Endodermal cell (in vitro differentiated cells): ENCODE results near the gene FMNL3. TPM values are rescaled to one million over a fixed set of nuclear protein-coding genes. Genes with fewer than 3 reads are reported as not detected.

Source experiments
- DNase-seq: peaks from one replicate; pipeline ENCODE4 v3.0.0-alpha.2; 2017
- H3K27ac ChIP-seq: 2 replicates; pipeline ENCODE4 v1.5.1; 2013; ENCODE audit warnings: mild to moderate bottlenecking, low read depth, low read length, moderate library complexity
- H3K27me3 ChIP-seq: 2 replicates; pipeline ENCODE4 v1.6.1; 2013; ENCODE audit warnings: mild to moderate bottlenecking, low read length, moderate library complexity; ENCODE audit not compliant: insufficient read depth, control insufficient read depth, poor library complexity, severe bottlenecking
- H3K36me3 ChIP-seq: 2 replicates; pipeline ENCODE4 v1.7.0; 2013; ENCODE audit warnings: mild to moderate bottlenecking, low read length, moderate library complexity; ENCODE audit not compliant: control insufficient read depth, insufficient read depth
- H3K4me1 ChIP-seq: one replicate; pipeline ENCODE4 v1.7.0; 2013; ENCODE audit warnings: low read length; ENCODE audit not compliant: control insufficient read depth, insufficient read depth
- H3K4me3 ChIP-seq: 2 replicates; pipeline ENCODE4 v1.5.1; 2013; ENCODE audit warnings: mild to moderate bottlenecking, low read length, moderate library complexity
- H3K9ac ChIP-seq: 2 replicates; pipeline ENCODE4 v1.6.1; 2013; ENCODE audit warnings: mild to moderate bottlenecking, low read length, moderate library complexity; ENCODE audit not compliant: poor library complexity, severe bottlenecking; ENCODE audit errors: extremely low read depth
- H3K9me3 ChIP-seq: 2 replicates; pipeline ENCODE4 v1.6.1; 2013; ENCODE audit warnings: mild to moderate bottlenecking, low read length, moderate library complexity; ENCODE audit not compliant: control insufficient read depth
- H3K27ac Mint-ChIP-seq: 2 replicates; pipeline ENCODE4 v1.8.0; 2020; ENCODE audit warnings: mixed read lengths
- H3K27me3 Mint-ChIP-seq: 2 replicates; pipeline ENCODE4 v1.8.0; 2021; ENCODE audit warnings: mild to moderate bottlenecking, mixed read lengths; ENCODE audit not compliant: insufficient read depth
- H3K36me3 Mint-ChIP-seq: 2 replicates; pipeline ENCODE4 v1.8.0; 2020; ENCODE audit warnings: low read depth, mixed read lengths
- H3K4me1 Mint-ChIP-seq: 2 replicates; pipeline ENCODE4 v1.8.0; 2020; ENCODE audit warnings: mixed read lengths
- H3K4me3 Mint-ChIP-seq: 2 replicates; pipeline ENCODE4 v1.8.0; 2020; ENCODE audit warnings: mild to moderate bottlenecking, moderate library complexity, mixed read lengths
- H3K9me3 Mint-ChIP-seq: 2 replicates; pipeline ENCODE4 v1.8.0; 2020; ENCODE audit warnings: mild to moderate bottlenecking, mixed read lengths
- CTCF ChIP-seq: fragments of 200-600 bp; sonication (generic); conservative IDR thresholded peaks from 2 replicates; pipeline ENCODE4 v1.5.0; 2021; ENCODE audit warnings: antibody characterized with exemption, mild to moderate bottlenecking
- whole genome bisulfite sequencing, 2 experiments: methylation state at CpG; one replicate each; pipeline versions ENCODE4 v1.1.5 to v1.1.7; 2013; ENCODE audit warnings: missing lambda C conversion rate in 2 of 2, mixed read lengths in 1 of 2; ENCODE audit not compliant: insufficient coverage in 1 of 2, insufficient read length in 1 of 2; 5-methylcytosine and 5-hydroxymethylcytosine counted together
- total RNA-seq, 2 donors: library from RNA; stranded (reverse); fragmentation: NEBNext Ultra II Directional in 1 of 2; extraction: Animal tissue kit (Norgen Biotek cat#: 25700) in 1 of 2; gene quantifications; 2 replicates in 1 of 2; 3 replicates in 1 of 2; pipeline ENCODE4 v1.2.1, GENCODE V29; 2021

The FMNL3 gene
- total RNA-seq, 2 donors from 2014 or later = 22.4 to 23.5 TPM

GRCh38 chr12:49643961-49644619 lies 63.1 kb downstream of the FMNL3 start:
- peak overlapping the region; percentile 80 for H3K27ac Mint-ChIP-seq
- no peak for TF ChIP-seq CTCF
- H3K36me3 Mint-ChIP-seq = peaks cover 51% of the 10 kb centered on the region
- H3K27me3 ChIP-seq = no peaks in the 10 kb centered on the region
- DNase-seq = no peak
- WGBS, 2 experiments = 89 to 91% methylated on average over 8 to 10 of the region's 10 CpGs
- no peak overlapping the region for H3K4me3 ChIP-seq
- H3K27ac ChIP-seq = no peak overlapping the region
- no peaks in the 10 kb centered on the region for H3K9me3 ChIP-seq
- H3K4me1 ChIP-seq = no peaks in the 10 kb centered on the region
- no peaks in the 10 kb centered on the region for H3K9me3 Mint-ChIP-seq
- H3K9ac ChIP-seq = no peak overlapping the region
- H3K4me1 Mint-ChIP-seq = peaks cover 18% of the 10 kb centered on the region
- H3K4me3 Mint-ChIP-seq = no peak overlapping the region
- H3K36me3 ChIP-seq = peaks cover 56% of the 10 kb centered on the region
- no peaks in the 10 kb centered on the region for H3K27me3 Mint-ChIP-seq

- 89 to 96% methylated on average over 5 to 7 of the region's 7 CpGs for WGBS, 2 experiments
- no peak overlapping the region for H3K4me3 Mint-ChIP-seq
- H3K36me3 Mint-ChIP-seq = peaks cover 46% of the 10 kb centered on the region
- Histone ChIP-seq H3K9ac (no peak overlapping the region), H3K4me3 (no peak overlapping the region), H3K27ac (no peak overlapping the region), H3K4me1 (peaks cover under 1% of the 10 kb centered on the region), H3K27me3 (no peaks in the 10 kb centered on the region), H3K36me3 (peaks cover 53% of the 10 kb centered on the region), H3K9me3 (no peaks in the 10 kb centered on the region)
- peaks cover 20% of the 10 kb centered on the region for H3K4me1 Mint-ChIP-seq
- H3K9me3 Mint-ChIP-seq = no peaks in the 10 kb centered on the region
- no peak for TF ChIP-seq CTCF
- no peak for DNase-seq
- H3K27ac Mint-ChIP-seq = no peak overlapping the region
- no peaks in the 10 kb centered on the region for H3K27me3 Mint-ChIP-seq
These were observed 64.1 kb downstream of the FMNL3 start for GRCh38 chr12:49643135-49643534.

GRCh38 chr12:49642370-49642802 lies 64.8 kb downstream of the FMNL3 start:
- Mint-ChIP-seq H3K9me3 (no peaks in the 10 kb centered on the region), H3K36me3 (peaks cover 39% of the 10 kb centered on the region), H3K4me1 (peaks cover 26% of the 10 kb centered on the region), H3K4me3 (no peak overlapping the region), H3K27ac (no peak overlapping the region), H3K27me3 (no peaks in the 10 kb centered on the region)
- Histone ChIP-seq H3K27me3 (no peaks in the 10 kb centered on the region), H3K9ac (no peak overlapping the region), H3K4me3 (no peak overlapping the region), H3K36me3 (peaks cover 50% of the 10 kb centered on the region), H3K4me1 (peaks cover 6% of the 10 kb centered on the region), H3K27ac (peak overlapping the region; percentile 42), H3K9me3 (no peaks in the 10 kb centered on the region)
- 89 to 91% methylated on average over 6 to 11 of the region's 11 CpGs for WGBS, 2 experiments
- no peak for TF ChIP-seq CTCF
- DNase-seq = no peak
